Cardiac fibroblast (primary cell): ENCODE data around the gene WDR64.
"Not testable (repeated sequence)": the region's sequence is repeated elsewhere in the genome, so short reads cannot be mapped to it uniquely, and the experiment has no call there.

Experiments
- DNase-seq, 2 donors: peaks; one replicate each; pipeline versions ENCODE4 v3.0.0 to v3.0.0-alpha.2; 2010; ENCODE audit warnings: low read depth in 2 of 2
- H3K4me3 ChIP-seq, 2 donors: replicated peaks in 1 of 2; 1 replicate in 1 of 2; 2 replicates in 1 of 2; pipeline ENCODE4 v1.5.1; 2011; ENCODE audit warnings: low read depth in 2 of 2, low read length in 2 of 2, mild to moderate bottlenecking in 2 of 2, moderate library complexity in 1 of 2
- CTCF ChIP-seq: IDR thresholded peaks from one replicate; pipeline ENCODE4 v1.5.1; 2011; ENCODE audit warnings: low read depth, mild to moderate bottlenecking, low read length, inconsistent platforms

The WDR64 gene

DNA sequence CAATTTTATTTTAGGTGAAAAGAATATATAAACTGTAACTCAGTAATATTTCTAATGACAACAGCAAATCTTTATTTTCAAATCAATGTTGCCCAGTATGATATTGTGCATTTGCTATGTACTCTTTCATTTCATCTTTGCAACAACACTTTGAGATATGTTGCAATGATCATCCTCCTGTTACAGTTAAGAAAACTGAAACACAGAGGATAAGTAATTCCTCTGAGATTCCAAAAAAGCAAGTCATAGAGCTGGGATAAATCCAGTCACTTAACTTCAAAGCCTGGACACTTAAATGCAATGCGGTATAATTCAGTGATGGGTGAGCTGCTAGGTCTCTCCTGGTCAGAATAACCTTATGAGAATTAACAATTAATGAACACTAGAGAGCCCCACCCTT is 147.3 kb downstream of the WDR64 start:
- TF ChIP-seq CTCF, result no peak
- H3K4me3 ChIP-seq, result no peak overlapping the region
- peak in 1 of 2 donors; percentile 26 for DNase-seq

DNA sequence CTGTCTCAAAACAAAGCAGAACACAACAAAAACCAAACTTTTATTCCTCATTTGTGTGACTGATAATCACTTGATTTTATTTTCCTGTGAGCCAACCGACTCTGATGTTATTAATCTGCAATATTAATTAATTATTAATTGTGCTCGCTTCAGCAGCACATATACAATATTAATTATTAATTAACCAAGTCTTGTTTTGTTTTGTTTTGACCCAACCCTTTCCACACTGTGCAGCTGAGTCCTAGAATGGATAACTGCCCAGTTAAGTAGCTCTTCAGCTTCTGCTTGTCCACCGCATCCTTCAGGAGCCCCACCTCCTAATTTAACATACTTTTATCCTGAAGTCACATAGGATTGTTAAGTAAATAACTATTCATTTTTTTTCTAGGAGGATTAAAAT is 148.6 kb downstream of the WDR64 start:
- no peak for TF ChIP-seq CTCF
- DNase-seq, result no peak
- H3K4me3 ChIP-seq, result no peak overlapping the region

GRCh38 chr1:241802863-241803262 is 150.8 kb downstream of the WDR64 start:
- no peak overlapping the region for H3K4me3 ChIP-seq
- TF ChIP-seq CTCF, result no peak

DNA sequence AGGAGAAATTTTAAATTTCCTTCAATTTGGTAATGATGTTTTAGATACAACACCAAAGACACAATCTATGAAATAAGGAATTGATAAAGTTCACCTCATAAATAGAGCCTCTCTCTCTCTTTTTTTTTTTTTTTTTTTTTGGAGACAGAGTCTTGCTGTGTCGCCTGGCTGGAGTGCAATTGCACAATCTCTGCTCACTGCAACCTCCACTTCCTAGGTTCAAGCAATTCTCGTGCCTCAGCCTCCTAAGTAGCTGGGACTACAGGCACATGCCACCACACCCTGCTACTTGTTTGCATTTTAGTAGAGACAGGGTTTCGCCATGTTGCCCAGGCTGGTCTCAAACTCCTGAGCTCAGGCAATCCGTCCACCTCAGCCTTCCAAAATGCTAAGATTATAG is 152.6 kb downstream of the WDR64 start:
- DNase-seq, H3K4me3 ChIP-seq: not testable (repeated sequence)

More at GRCh38 chr1:241802863-241803262, 150.8 kb downstream of the WDR64 start:
- no peak for DNase-seq

- TF ChIP-seq CTCF, result no peak
- peak in 1 of 2 donors; percentile 19 for DNase-seq
- no peak overlapping the region for H3K4me3 ChIP-seq
Observed at GRCh38 chr1:241808265-241808664, 156.2 kb downstream of the WDR64 start.

GRCh38 chr1:241810769-241811405 is 158.8 kb downstream of the WDR64 start:
- H3K4me3 ChIP-seq, result no peak overlapping the region
- no peak for DNase-seq
- TF ChIP-seq CTCF, result no peak

GRCh38 chr1:241813768-241814320 is 161.8 kb downstream of the WDR64 start:
- H3K4me3 ChIP-seq, result no peak overlapping the region

More at GRCh38 chr1:241813768-241814320, 161.8 kb downstream of the WDR64 start:
- TF ChIP-seq CTCF, result no peak
- peak in 1 of 2 donors; percentile 9 for DNase-seq
